SK-N-SH (cell line): Measurements from ENCODE around the gene CYREN. TPM values are rescaled to one million over a fixed set of nuclear protein-coding genes. Genes with fewer than 3 reads are reported as not detected.
"Not testable (repeated sequence)": the region's sequence is repeated elsewhere in the genome, so short reads cannot be mapped to it uniquely, and the experiment has no call there.

Experiments used
- CTCF ChIA-PET: fragments of 300-600, 350-600 bp; formaldehyde crosslinking; extraction: SDS; loops from one replicate; lab custom pipeline; 2021; lab: Yijun Ruan, JAX
- POLR2A ChIA-PET: fragments of 350-600 bp; sonication (Branson Sonifier 250); formaldehyde crosslinking; extraction: SDS; loops from one replicate; lab custom pipeline; 2020; ENCODE audit warnings: antibody characterized with exemption, inconsistent platforms; lab: Yijun Ruan, JAX
- DNase-seq: peaks from one replicate; pipeline ENCODE4 v3.0.0; 2012
- H2AFZ ChIP-seq: fragments of 200-600 bp; sonication (generic); 2 replicates; pipeline ENCODE4 v1.8.1; 2016; ENCODE audit warnings: antibody characterized with exemption, mild to moderate bottlenecking, low read depth
- H3F3A ChIP-seq: fragments of 200-600 bp; sonication (generic); replicated peaks from 2 replicates; pipeline ENCODE3; 2016; ENCODE audit warnings: antibody characterized with exemption, mild to moderate bottlenecking; ENCODE audit not compliant: insufficient read depth
- H3K27ac ChIP-seq, 2 experiments: fragments of 200-500 bp in 1 of 2; fragments of 200-600 bp in 1 of 2; sonication (Bioruptor generic) in 1 of 2; sonication (generic), shearing (Covaris generic) in 1 of 2; 2 replicates each; pipeline versions ENCODE4 v1.5.1 to v1.6.1; 2014 to 2016; ENCODE audit warnings: low read depth in 2 of 2, inconsistent platforms in 1 of 2, low read length in 1 of 2, mild to moderate bottlenecking in 1 of 2, mixed read lengths in 1 of 2
- H3K27me3 ChIP-seq: fragments of 200-600 bp; sonication (generic), shearing (Covaris generic); 2 replicates; pipeline ENCODE4 v1.6.1; 2016; ENCODE audit warnings: mixed run types; ENCODE audit not compliant: insufficient read depth
- H3K36me3 ChIP-seq, 2 experiments: fragments of 200-500 bp in 1 of 2; fragments of 200-600 bp in 1 of 2; sonication (Bioruptor generic) in 1 of 2; sonication (generic) in 1 of 2; replicated peaks in 1 of 2; 2 replicates each; pipeline versions ENCODE3 to v1.5.1; 2014 to 2016; ENCODE audit warnings: low read length in 1 of 2, mild to moderate bottlenecking in 1 of 2; ENCODE audit not compliant: insufficient read depth in 2 of 2, control insufficient read depth in 1 of 2
- H3K4me1 ChIP-seq, 2 experiments: fragments of 200-500 bp in 1 of 2; fragments of 200-600 bp in 1 of 2; sonication (Bioruptor generic) in 1 of 2; sonication (generic), shearing (Covaris generic) in 1 of 2; 2 replicates each; pipeline versions ENCODE4 v1.5.1 to v1.6.1; 2014 to 2016; ENCODE audit warnings: low read depth in 1 of 2, low read length in 1 of 2, mixed run types in 1 of 2; ENCODE audit not compliant: insufficient read depth in 2 of 2, control insufficient read depth in 1 of 2
- H3K4me2 ChIP-seq: fragments of 200-600 bp; sonication (generic), shearing (Covaris generic); 2 replicates; pipeline ENCODE4 v1.6.1; 2017; ENCODE audit warnings: mixed run types
- H3K4me3 ChIP-seq, 2 experiments: fragments of 200-500 bp in 1 of 2; fragments of 200-600 bp in 1 of 2; sonication (Bioruptor generic) in 1 of 2; sonication (generic), shearing (Covaris generic) in 1 of 2; 2 replicates each; pipeline versions ENCODE4 v1.5.1 to v1.8.1; 2014 to 2016; ENCODE audit warnings: low read depth in 2 of 2, inconsistent platforms in 1 of 2, low read length in 1 of 2, mild to moderate bottlenecking in 1 of 2, mixed read lengths in 1 of 2, moderate library complexity in 1 of 2
- H3K79me2 ChIP-seq: fragments of 200-600 bp; sonication (generic); 2 replicates; pipeline ENCODE4 v1.8.1; 2017; ENCODE audit warnings: mild to moderate bottlenecking; ENCODE audit not compliant: insufficient read depth
- H3K9ac ChIP-seq: fragments of 200-600 bp; sonication (generic); 2 replicates; pipeline ENCODE4 v1.6.1; 2017; ENCODE audit warnings: mixed run types
- H3K9me2 ChIP-seq: fragments of 200-600 bp; sonication (generic); 2 replicates; pipeline ENCODE4 v1.6.1; 2017; ENCODE audit warnings: mixed run types
- H3K9me3 ChIP-seq: fragments of 200-600 bp; sonication (generic); 2 replicates; pipeline ENCODE4 v1.6.1; 2017; ENCODE audit warnings: mixed run types, mild to moderate bottlenecking, moderate library complexity
- H4K20me1 ChIP-seq: fragments of 200-600 bp; sonication (generic); 2 replicates; pipeline ENCODE4 v1.6.1; 2017; ENCODE audit warnings: mild to moderate bottlenecking, mixed run types; ENCODE audit not compliant: insufficient read depth
- CHD2 ChIP-seq: fragments of 150-350 bp; IDR thresholded peaks from 2 replicates; pipeline ENCODE4 v1.6.1; 2018; ENCODE audit warnings: low read length; ENCODE audit not compliant: partially characterized antibody
- ELF1 ChIP-seq: IDR thresholded peaks from 2 replicates; pipeline ENCODE4 v1.4.0; 2012
- GATA2 ChIP-seq: sonication (generic); formaldehyde crosslinking; IDR thresholded peaks from 2 replicates; pipeline ENCODE4 v1.5.0; 2020; ENCODE audit warnings: mild to moderate bottlenecking, missing genetic modification reagents
- MEF2A ChIP-seq: IDR thresholded peaks from 2 replicates; pipeline ENCODE4 v1.4.0; 2012; ENCODE audit warnings: low read depth, borderline replicate concordance
- POLR2AphosphoS5 ChIP-seq: IDR thresholded peaks from 2 replicates; pipeline ENCODE4 v1.6.1; 2012; ENCODE audit warnings: low read depth, low read length
- RAD21 ChIP-seq: IDR thresholded peaks from 2 replicates; pipeline ENCODE4 v1.6.1; 2012; ENCODE audit warnings: mild to moderate bottlenecking, low read length
- RCOR1 ChIP-seq: fragments of 150-350 bp; IDR thresholded peaks from 2 replicates; pipeline ENCODE4 v1.6.1; 2017; ENCODE audit warnings: antibody characterized with exemption, low read length
- SIN3A ChIP-seq: IDR thresholded peaks from 2 replicates; pipeline ENCODE4 v1.6.1; 2012; ENCODE audit warnings: low read depth, mild to moderate bottlenecking, low read length, moderate library complexity, borderline replicate concordance
- TAF1 ChIP-seq: IDR thresholded peaks from 2 replicates; pipeline ENCODE4 v1.6.1; 2012; ENCODE audit warnings: low read depth, mild to moderate bottlenecking, low read length, moderate library complexity, borderline replicate concordance
- TCF12 ChIP-seq: IDR thresholded peaks from 2 replicates; pipeline ENCODE4 v1.4.0; 2012
- WGBS: methylation state at CpG from one replicate; pipeline ENCODE4 v1.1.6; 2017; ENCODE audit warnings: low lambda C conversion rate; 5-methylcytosine and 5-hydroxymethylcytosine counted together
- polyA plus RNA-seq, 3 experiments: library from polyadenylated mRNA; depleted of rRNA; stranded (reverse); fragments of >200 nt; gene quantifications; 2 replicates each; pipeline ENCODE4 v1.2.3, GENCODE V29; 2012
- TF ChIP-seq, protein P1 (sequence below): IDR thresholded peaks from 2 replicates; pipeline ENCODE4 v1.6.1; 2012; ENCODE audit warnings: mild to moderate bottlenecking, low read depth, low read length, moderate library complexity

The CYREN gene
- polyA plus RNA-seq, 1 of the 3 experiments (the other 2 are of a cell fraction), result 53.4 TPM

- no peak for TF ChIP-seq SIN3A
- no peak for TF ChIP-seq ELF1
- TF ChIP-seq TAF1, result no peak
- no peak for TF ChIP-seq RAD21
Measured at GRCh38 chr7:135175931-135176330, 5.4 kb upstream of the CYREN start (continued).

GRCh38 chr7:135174941-135175340 lies 4.4 kb upstream of the CYREN start:
- Histone ChIP-seq H3K27me3 (no peaks in the 10 kb centered on the region), H3K9me2 (no peaks in the 10 kb centered on the region), H3K4me1 (peaks cover 0 to 2% of the 10 kb centered on the region in 2 experiments; a peak in 1 of 4 replicates), H3F3A (peaks cover 8% of the 10 kb centered on the region), H3K27ac (no peak overlapping the region), H3K4me3 (no peak overlapping the region), H3K36me3 (no peaks in the 10 kb centered on the region), H4K20me1 (no peaks in the 10 kb centered on the region), H3K9me3 (0 out of 2 replicates have a peak, but pooled peaks cover 2% of the 10 kb centered on the region), H3K4me2 (no peak overlapping the region), H3K9ac (no peak overlapping the region), H2AFZ (no peak overlapping the region), H3K79me2 (peaks cover 4% of the 10 kb centered on the region)
- ChIA-PET CTCF (no interaction called here), POLR2A (no interaction called here)
- DNase-seq, result no peak
- TF ChIP-seq, protein P1, sequence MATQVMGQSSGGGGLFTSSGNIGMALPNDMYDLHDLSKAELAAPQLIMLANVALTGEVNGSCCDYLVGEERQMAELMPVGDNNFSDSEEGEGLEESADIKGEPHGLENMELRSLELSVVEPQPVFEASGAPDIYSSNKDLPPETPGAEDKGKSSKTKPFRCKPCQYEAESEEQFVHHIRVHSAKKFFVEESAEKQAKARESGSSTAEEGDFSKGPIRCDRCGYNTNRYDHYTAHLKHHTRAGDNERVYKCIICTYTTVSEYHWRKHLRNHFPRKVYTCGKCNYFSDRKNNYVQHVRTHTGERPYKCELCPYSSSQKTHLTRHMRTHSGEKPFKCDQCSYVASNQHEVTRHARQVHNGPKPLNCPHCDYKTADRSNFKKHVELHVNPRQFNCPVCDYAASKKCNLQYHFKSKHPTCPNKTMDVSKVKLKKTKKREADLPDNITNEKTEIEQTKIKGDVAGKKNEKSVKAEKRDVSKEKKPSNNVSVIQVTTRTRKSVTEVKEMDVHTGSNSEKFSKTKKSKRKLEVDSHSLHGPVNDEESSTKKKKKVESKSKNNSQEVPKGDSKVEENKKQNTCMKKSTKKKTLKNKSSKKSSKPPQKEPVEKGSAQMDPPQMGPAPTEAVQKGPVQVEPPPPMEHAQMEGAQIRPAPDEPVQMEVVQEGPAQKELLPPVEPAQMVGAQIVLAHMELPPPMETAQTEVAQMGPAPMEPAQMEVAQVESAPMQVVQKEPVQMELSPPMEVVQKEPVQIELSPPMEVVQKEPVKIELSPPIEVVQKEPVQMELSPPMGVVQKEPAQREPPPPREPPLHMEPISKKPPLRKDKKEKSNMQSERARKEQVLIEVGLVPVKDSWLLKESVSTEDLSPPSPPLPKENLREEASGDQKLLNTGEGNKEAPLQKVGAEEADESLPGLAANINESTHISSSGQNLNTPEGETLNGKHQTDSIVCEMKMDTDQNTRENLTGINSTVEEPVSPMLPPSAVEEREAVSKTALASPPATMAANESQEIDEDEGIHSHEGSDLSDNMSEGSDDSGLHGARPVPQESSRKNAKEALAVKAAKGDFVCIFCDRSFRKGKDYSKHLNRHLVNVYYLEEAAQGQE, result no peak
- TF ChIP-seq RCOR1 (no peak), GATA2 (no peak), CHD2 (no peak), TCF12 (no peak), MEF2A (no peak), POLR2AphosphoS5 (no peak)
- WGBS, result 85% methylated on average over 7 of the region's 7 CpGs

DNA sequence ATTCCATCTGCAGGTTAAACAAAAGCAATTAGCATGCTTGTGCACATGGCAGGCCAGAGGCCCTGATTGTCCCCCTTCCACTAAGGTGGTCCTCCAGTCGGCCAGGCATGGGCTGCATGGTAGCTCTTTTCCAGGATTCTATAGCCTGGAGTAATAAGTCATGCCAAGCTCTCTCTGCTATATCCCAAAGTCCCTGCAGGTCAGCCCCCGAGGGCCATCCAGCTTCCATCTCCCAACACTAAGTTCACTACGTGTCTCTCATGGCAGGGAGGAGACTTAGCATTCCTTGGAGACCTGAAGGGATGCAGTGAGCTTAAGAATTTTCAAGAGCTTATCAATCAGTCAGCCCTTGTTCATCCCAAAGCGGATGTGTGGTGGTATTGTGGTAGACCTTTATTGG lies 3.4 kb upstream of the CYREN start:
- H3K9me3 ChIP-seq, H3K27me3 ChIP-seq, POLR2A ChIA-PET, H3K4me3 ChIP-seq, H2AFZ ChIP-seq, H3K27ac ChIP-seq, H4K20me1 ChIP-seq, H3K36me3 ChIP-seq, DNase-seq, H3K9ac ChIP-seq, H3K9me2 ChIP-seq, H3K4me2 ChIP-seq: not testable (repeated sequence)
- Histone ChIP-seq H3F3A (peaks cover 13% of the 10 kb centered on the region), H3K79me2 (peaks cover 14% of the 10 kb centered on the region), H3K4me1 (peaks cover 3 to 12% of the 10 kb centered on the region in 2 experiments; a peak in 3 of 4 replicates)
- 73% methylated on average over 4 of the region's 4 CpGs for WGBS
- CTCF ChIA-PET, result interaction anchor here (1.7 kb wide), 1 partner anchor 484 kb away, joined by 4 read pairs; no protein-coding TSS in a partner anchor

DNA sequence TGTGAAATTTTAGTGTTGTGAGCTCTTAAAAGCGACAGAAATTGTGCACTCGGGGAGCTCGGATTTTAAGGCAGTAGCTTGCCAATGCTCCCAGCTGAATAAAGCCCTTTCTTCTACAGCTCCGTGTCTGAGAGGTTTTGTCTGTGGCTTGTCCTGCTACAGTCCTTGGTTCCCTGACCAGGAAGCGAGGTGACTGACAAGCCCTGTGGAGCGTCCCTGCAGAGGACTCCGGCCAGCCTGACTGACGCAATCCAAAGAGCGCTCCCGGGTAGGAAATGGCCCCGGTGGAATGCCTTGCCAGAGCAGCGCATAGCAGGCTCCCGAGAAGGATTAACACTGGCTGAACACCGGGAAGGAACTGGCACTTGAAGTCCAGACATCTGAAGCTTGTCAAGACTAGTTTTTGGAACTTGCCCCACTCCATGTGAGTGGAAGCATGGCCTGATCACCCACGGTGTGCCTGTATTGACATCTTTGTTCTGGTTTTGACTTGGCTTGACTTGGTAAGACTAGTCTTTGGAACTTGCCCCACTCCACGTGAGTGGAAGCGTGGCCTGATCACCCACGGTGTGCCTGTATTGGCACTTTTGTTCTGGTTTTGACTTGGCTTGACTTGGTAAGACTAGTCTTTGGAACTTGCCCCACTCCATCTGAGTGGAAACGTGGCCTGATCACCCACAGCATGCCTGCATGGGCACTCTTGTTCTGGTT lies 1.2 kb upstream of the CYREN start:
- H3K9ac ChIP-seq, H3K4me3 ChIP-seq, H3K9me3 ChIP-seq, DNase-seq, H3K27ac ChIP-seq, H2AFZ ChIP-seq, H4K20me1 ChIP-seq, H3K27me3 ChIP-seq, H3K9me2 ChIP-seq: not testable (repeated sequence)
- CTCF ChIA-PET, result interaction anchor here (0.8 to 3.4 kb wide), 15 partner anchors 9 to 525 kb away, joined by 3 to 36 read pairs (median 5); partner anchors contain the start of genes AGBL3, BPGM and TMEM140
- peaks cover 3 to 24% of the 10 kb centered on the region in 2 experiments; a peak in 3 of 4 replicates for H3K4me1 ChIP-seq
- peaks cover 20% of the 10 kb centered on the region in 2 experiments for H3K36me3 ChIP-seq
- POLR2A ChIA-PET, result interaction anchor here (1.1 to 1.4 kb wide), 3 partner anchors 30 to 82 kb away, joined by 3 to 6 read pairs (median 3); partner anchors contain the start of gene WDR91
- H3K4me2 ChIP-seq, result 0 out of 2 replicates have a peak overlapping the region, but pooled peaks have one; percentile 98
- 93% methylated on average over 19 of the region's 19 CpGs for WGBS
- peaks cover 30% of the 10 kb centered on the region for H3K79me2 ChIP-seq
- peaks cover 13% of the 10 kb centered on the region for H3F3A ChIP-seq
